OCI-M1 (cell line): ENCODE measurements around the gene PTPRN2.
"Not testable (repeated sequence)": the region's sequence is repeated elsewhere in the genome, so short reads cannot be mapped to it uniquely, and the experiment has no call there.

Experiments used
- DNase-seq: peaks from one replicate; lab custom pipeline; 2025; lab: John Stamatoyannopoulos, UW

PTPRN2 gene

GRCh38 chr7:158176561-158177173 lies 411.0 kb downstream of the PTPRN2 start:
- no peak for DNase-seq

- DNase-seq, result no peak
Measured at GRCh38 chr7:158175779-158176178, 411.8 kb downstream of the PTPRN2 start.

DNA sequence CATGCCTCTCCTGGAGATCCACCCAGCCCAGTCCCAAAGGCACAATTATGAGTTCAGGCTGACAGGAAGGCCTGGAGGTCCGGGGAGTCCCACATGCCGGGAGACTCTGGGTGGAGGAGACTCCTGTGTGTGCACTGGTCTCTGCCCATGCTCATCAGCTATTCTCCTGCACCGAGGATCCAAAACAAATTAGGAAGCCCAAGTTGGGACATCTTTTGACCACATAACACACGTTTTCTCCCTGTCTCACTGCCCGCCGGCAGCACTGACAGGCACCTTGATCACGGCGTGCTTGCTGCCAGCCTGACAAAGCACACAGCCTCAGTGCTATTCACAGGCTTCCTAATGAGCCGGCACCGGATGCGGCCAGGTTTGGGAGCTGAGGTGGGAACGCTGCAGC lies 412.7 kb downstream of the PTPRN2 start:
- no peak for DNase-seq

- no peak for DNase-seq
Measured at GRCh38 chr7:158167373-158167772, 420.2 kb downstream of the PTPRN2 start.

- DNase-seq, result no peak
Measured at GRCh38 chr7:158166386-158167340, 421.0 kb downstream of the PTPRN2 start.

DNA sequence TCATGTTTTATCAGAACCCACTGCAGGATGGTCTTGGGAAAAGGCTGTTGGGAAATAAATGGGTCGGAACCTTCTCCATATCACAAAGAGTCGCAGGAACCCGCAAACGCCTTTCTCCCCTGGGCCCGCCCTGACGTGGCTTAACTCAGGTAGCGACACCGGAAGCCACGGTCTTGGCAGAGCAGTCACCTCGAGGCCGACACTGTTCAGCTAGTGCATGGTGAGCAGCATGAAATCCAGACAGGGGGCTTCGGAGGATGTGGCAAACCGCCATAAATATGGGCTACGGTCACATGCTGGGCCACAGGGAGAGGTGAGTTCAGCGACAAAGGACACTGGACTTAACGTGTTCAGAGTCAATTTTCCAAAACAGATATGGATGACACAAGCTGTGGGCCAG lies 421.9 kb downstream of the PTPRN2 start:
- no peak for DNase-seq

DNA sequence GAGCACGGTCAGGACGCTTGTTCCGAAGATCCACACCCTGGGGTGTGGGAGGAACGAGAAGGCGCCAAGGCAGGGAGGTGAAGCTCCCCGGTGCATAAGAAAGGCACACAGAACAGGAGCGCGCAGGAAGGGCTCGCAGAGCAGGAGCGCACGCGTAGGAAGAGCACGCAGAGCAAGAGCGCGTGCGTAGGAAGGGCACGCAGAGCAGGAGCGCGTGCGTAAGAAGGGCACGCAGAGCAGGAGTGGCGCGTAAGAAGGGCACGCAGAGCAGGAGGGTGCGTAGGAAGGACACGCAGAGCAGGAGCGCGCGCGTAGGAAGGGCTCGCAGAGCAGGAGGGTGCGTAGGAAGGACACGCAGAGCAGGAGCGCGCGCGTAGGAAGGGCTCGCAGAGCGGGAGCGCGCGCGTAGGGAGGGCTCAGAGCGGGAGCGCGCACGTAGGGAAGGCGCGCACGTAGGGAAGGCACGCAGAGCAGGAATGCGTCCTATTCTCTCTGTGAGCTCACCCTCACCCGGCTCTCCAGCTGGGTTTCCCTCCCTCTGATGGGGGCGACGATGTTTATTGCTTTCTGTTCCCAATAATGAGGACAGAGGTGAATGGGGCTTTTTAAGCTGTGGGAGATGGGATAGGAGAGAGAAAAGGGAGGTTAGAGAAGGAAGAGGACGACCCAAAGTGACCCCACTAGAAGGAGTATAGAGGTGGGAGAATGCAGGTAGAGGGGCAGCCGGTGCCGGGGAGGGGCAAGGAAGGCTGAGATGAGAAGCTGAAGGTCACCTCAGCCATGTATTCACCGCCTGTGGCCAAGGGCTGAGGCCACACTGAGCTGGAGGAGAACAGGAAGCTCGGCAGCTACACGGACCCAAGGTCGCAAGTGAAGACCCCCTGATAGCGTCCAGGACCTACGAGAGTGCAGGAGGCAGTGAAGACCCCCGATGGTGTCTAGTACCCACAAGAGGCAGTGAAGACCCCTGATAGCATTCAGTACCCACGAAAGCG lies 423.2 kb downstream of the PTPRN2 start:
- DNase-seq, result no peak

- DNase-seq, result no peak
Measured at GRCh38 chr7:158161194-158161593, 426.4 kb downstream of the PTPRN2 start.

GRCh38 chr7:158160199-158160598 lies 427.4 kb downstream of the PTPRN2 start:
- DNase-seq, result no peak

DNA sequence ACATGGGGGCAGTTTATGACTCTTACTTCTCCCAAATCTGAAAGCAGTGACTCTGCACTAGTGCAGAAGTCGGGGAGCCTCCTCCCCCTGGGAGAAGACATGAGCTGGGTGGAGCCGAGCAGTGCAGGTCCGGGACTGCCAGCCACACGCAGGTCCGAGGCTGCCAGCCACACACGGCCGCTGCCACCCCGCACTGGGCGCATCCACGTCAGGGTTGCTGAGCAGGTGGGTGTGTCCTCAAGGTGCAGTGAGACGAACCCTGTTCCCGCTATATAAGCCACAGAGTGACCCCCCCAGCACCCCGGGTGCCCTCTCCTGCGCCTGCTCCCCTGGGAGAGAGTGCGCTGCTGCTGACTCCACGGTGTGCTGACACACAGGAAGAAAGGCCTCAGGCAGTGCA lies 430.2 kb downstream of the PTPRN2 start:
- no peak for DNase-seq

- not testable (repeated sequence) for DNase-seq
Measured at GRCh38 chr7:158151273-158151672, 436.4 kb downstream of the PTPRN2 start.

DNA sequence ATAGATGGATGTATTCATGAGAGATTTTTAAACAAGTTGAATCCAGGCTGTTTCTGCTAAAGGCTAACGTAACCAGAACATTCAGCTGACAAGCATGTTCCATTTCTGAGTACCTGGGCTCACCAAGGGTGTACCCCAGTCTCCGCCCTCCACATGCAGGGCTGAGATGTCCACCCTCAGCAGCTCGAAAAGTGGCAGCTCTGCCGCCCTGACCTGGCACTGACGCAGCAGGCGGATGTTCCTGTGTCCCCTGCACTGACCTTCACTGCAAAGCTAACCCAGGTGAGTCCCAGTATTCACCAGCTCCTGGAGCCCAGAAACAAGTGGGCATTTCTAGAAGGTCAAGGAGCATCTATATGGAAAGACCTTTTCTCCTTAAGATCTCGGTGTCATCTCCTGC lies 437.4 kb downstream of the PTPRN2 start:
- no peak for DNase-seq

DNA sequence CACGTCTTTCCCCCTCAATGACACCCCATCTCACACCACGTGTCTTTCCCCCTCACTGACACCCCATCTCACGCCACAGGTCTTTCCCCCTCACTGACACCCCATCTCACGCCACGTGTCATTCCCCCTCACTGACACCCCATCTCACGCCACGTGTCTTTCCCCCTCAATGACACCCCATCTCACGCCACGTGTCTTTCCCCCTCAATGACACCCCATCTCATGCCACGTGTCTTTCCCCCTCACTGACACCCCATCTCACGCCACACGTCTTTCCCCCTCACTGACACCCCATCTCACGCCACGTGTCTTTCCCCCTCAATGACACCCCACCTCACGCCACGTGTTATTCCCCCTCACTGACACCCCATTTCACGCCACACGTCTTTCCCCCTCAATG lies 440.2 kb downstream of the PTPRN2 start:
- DNase-seq, result not testable (repeated sequence)

DNA sequence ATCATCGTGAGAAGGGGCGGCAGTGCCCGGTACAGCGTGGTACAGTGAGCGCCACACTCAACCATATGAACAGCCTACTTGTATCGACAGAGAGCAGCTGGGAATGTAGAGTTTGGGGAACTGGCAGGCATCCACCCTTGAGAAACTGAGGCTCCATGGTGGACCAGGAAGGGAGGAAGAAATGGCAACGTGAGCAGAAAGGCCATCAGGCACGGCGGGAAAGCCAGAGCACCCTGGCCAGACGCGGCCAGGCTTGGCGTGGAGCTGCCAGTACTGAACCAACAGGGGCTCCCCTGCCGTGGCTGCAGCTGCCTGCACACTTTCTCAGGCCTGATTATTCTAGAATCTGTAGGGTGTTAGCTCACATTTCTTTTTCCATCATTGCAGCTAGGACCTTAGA lies 442.3 kb downstream of the PTPRN2 start:
- no peak for DNase-seq

- no peak for DNase-seq
Measured at GRCh38 chr7:158143196-158144120, 444.2 kb downstream of the PTPRN2 start.

GRCh38 chr7:158142657-158143056 lies 445.0 kb downstream of the PTPRN2 start:
- no peak for DNase-seq

DNA sequence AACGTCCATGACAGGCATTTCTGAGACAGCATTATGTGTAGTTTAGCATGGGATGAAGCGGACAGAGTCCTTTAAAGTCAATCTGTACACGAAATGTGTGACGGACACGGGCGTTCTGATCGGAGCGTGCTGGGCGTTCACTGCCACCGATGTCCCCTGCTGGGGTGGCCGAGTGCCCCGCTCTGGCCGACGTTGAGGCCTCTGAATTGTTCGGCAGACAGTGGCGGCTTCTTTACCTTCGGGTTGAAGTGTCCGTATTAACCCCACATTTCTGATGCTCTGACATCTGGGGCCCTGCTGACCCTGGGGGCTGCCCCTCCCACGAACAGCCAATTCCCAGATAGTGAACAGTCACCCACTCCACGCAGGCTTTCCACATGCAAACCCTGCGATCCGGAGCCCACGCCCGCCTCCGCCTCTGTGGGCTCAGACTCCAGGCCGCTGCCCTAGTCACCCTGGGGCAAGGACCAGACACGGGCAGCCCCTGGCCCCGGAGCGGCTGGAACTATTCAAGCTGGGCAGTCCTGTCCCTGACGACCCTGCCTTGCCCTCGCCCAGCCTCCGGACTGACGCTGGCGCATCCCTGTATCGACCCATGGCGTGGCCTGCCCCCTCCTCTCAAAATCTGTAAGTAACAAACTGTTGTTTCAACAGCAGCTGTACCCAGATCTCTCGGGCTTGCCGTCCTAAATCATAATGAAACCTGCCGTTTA lies 445.7 kb downstream of the PTPRN2 start:
- no peak for DNase-seq

DNA sequence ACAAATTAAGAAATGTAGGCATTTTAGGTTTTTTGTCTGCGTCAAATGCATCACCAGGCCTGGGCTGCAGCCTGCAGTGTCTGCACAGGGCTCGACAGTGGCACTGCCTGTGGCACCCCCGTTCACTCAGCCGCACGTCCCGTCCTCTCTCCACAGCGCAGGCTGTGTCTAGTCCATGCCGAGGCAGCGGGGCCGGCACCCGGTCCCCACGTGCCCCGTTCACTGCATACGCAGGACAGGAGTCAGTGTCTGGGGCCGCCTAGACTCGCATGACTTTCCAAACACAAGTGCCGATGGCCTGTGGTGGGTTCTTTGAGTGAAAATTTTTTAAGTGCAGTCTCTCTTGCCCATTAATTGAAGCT lies 446.4 kb downstream of the PTPRN2 start:
- no peak for DNase-seq

DNA sequence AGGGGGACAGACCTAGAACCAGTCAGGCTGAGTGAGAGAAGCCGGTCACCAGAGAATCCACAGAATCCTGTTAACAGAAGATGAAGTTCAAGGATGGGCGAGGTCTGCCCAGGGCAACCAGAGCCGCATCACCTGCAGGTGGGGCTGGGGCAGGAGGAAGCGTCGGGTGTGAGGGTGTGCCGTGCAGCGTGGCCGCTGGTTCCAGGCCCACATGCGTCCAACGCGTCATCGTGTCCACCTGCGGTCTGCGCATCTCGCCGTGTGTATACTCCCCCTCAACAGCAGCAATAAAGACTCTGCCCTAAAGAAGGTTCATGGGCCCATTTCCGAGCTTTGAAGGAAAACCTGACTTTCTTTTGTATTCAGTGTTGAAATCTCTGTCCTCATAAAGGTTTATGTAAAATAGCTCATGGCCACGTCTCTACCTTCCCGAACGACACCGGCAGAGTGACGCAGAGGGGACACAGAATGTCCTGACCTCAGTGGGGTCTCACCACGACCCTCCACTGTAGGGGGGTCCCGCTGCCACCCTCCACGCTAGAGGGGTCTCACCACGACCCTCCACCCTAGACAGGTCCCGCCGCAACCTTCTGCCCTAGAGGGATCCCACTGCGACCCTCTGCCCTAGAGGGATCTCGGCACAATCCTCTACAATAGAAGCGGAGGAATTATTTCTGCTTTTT lies 446.9 kb downstream of the PTPRN2 start:
- DNase-seq, result no peak

GRCh38 chr7:158139499-158139898 lies 448.1 kb downstream of the PTPRN2 start:
- no peak for DNase-seq
